CD4-positive, alpha-beta memory T cell (primary cell): ENCODE data around the gene TMEM267. TPM values are rescaled to one million over a fixed set of nuclear protein-coding genes. Genes with fewer than 3 reads are reported as not detected.
"Not testable (repeated sequence)": the region's sequence is repeated elsewhere in the genome, so short reads cannot be mapped to it uniquely, and the experiment has no call there.

ENCODE experiments used
- CTCF ChIA-PET: fragments of 350-600 bp; sonication (Branson Sonifier 250); formaldehyde crosslinking; loops from one replicate; lab custom pipeline; 2021; ENCODE audit warnings: inconsistent platforms; ENCODE audit not compliant: partially characterized antibody; lab: Charles Lee
- POLR2A ChIA-PET: fragments of 350-600 bp; sonication (Branson Sonifier 250); formaldehyde crosslinking; loops from one replicate; lab custom pipeline; 2021; ENCODE audit not compliant: partially characterized antibody; lab: Charles Lee
- DNase-seq, 5 donors: peaks; one replicate each; pipeline versions ENCODE4 v3.0.0 to v3.0.0-alpha.2; 2020 to 2022; ENCODE audit warnings: mixed read lengths in 1 of 5
- H3K27ac ChIP-seq: one replicate; pipeline ENCODE4 v1.7.0; 2013; ENCODE audit warnings: low read depth, low read length
- H3K27me3 ChIP-seq: 2 replicates; pipeline ENCODE4 v1.7.0; 2013; ENCODE audit warnings: mild to moderate bottlenecking, low read length, moderate library complexity; ENCODE audit not compliant: insufficient read depth
- H3K36me3 ChIP-seq: 2 replicates; pipeline ENCODE4 v1.7.0; 2013; ENCODE audit warnings: mild to moderate bottlenecking, low read length, moderate library complexity; ENCODE audit not compliant: insufficient read depth
- H3K4me1 ChIP-seq: 2 replicates; pipeline ENCODE4 v1.7.0; 2013; ENCODE audit warnings: mild to moderate bottlenecking, low read length, moderate library complexity; ENCODE audit not compliant: insufficient read depth
- H3K4me3 ChIP-seq, 2 donors: one replicate each; pipeline ENCODE4 v1.7.0; 2013; ENCODE audit warnings: low read length in 2 of 2, mild to moderate bottlenecking in 1 of 2
- H3K9me3 ChIP-seq, 2 donors: one replicate each; pipeline ENCODE4 v1.7.0; 2013; ENCODE audit warnings: low read length in 2 of 2, control low read depth in 1 of 2; ENCODE audit not compliant: control insufficient read depth in 1 of 2
- H3K27ac Mint-ChIP-seq, 7 donors: one replicate each; pipeline ENCODE4 v1.8.0; 2020 to 2021; ENCODE audit warnings: mixed read lengths in 7 of 7, mild to moderate bottlenecking in 6 of 7, inconsistent platforms in 3 of 7, moderate library complexity in 3 of 7
- H3K27me3 Mint-ChIP-seq, 2 donors: one replicate each; pipeline ENCODE4 v1.8.0; 2020 to 2021; ENCODE audit warnings: mixed read lengths in 2 of 2
- H3K36me3 Mint-ChIP-seq, 2 donors: one replicate each; pipeline ENCODE4 v1.8.0; 2020 to 2021; ENCODE audit warnings: mixed read lengths in 2 of 2, inconsistent platforms in 1 of 2, mild to moderate bottlenecking in 1 of 2
- H3K4me1 Mint-ChIP-seq, 4 donors: one replicate each; pipeline ENCODE4 v1.8.0; 2020 to 2021; ENCODE audit warnings: mixed read lengths in 4 of 4, mild to moderate bottlenecking in 1 of 4
- H3K4me3 Mint-ChIP-seq, 8 donors: one replicate each; pipeline ENCODE4 v1.8.0; 2020 to 2021; ENCODE audit warnings: mixed read lengths in 8 of 8, mild to moderate bottlenecking in 7 of 8, moderate library complexity in 6 of 8, inconsistent platforms in 3 of 8
- H3K9me3 Mint-ChIP-seq, 8 donors: one replicate each; pipeline ENCODE4 v1.8.0; 2020 to 2021; ENCODE audit warnings: mixed read lengths in 8 of 8, mild to moderate bottlenecking in 5 of 8, inconsistent platforms in 3 of 8, moderate library complexity in 1 of 8
- intact Hi-C: fragments of 100-400 bp; cut with micrococcal nuclease; formaldehyde crosslinking; loops from one replicate; pipeline ENCODE4 v1.15.1; 2023
- polyA plus RNA-seq, 2 donors: library from polyadenylated mRNA; unstranded; fragments of 300-500 nt; fragmentation: Illumina TruSeq; gene quantifications; one replicate each; pipeline ENCODE4 v1.2.3, GENCODE V29; 2021
- total RNA-seq, 2 experiments: library from RNA; stranded (reverse); gene quantifications; one replicate each; pipeline ENCODE4 v1.2.3, GENCODE V29; 2021

TMEM267 gene
- total and polyA plus RNA-seq, 4 experiments from 2014 or later: 16.6 to 39.1 (median 22.1) TPM

GRCh38 chr5:43411495-43411894 lies 72.2 kb downstream of the TMEM267 start:
- H3K27me3 Mint-ChIP-seq: no peaks in the 10 kb centered on the region
- no peaks in the 10 kb centered on the region for H3K36me3 Mint-ChIP-seq
- no peak overlapping the region for H3K4me3 Mint-ChIP-seq
- H3K4me1 ChIP-seq: no peaks in the 10 kb centered on the region
- DNase-seq: no peak
- no peaks in the 10 kb centered on the region for H3K27me3 ChIP-seq
- no peak overlapping the region for H3K27ac Mint-ChIP-seq
- intact Hi-C loops: no loop called here
- H3K4me3 ChIP-seq: no peak overlapping the region
- ChIA-PET CTCF (no interaction called here), POLR2A (no interaction called here)
- no peaks in the 10 kb centered on the region for H3K9me3 ChIP-seq
- no peaks in the 10 kb centered on the region for H3K36me3 ChIP-seq
- no peak overlapping the region for H3K27ac ChIP-seq
- H3K4me1 Mint-ChIP-seq: no peaks in the 10 kb centered on the region
- H3K9me3 Mint-ChIP-seq: peaks cover 0 to 14% (median 9%) of the 10 kb centered on the region in 8 donors

GRCh38 chr5:43410414-43410813 lies 73.3 kb downstream of the TMEM267 start:
- ChIA-PET CTCF (interaction anchor here (0.7 kb wide), 1 partner anchor 74 kb away, joined by 3 read pairs; no protein-coding TSS in a partner anchor), POLR2A (no interaction called here)
- Mint-ChIP-seq H3K4me1 (no peaks in the 10 kb centered on the region), H3K9me3 (peaks cover 0 to 17% (median 12%) of the 10 kb centered on the region in 8 donors), H3K36me3 (no peaks in the 10 kb centered on the region), H3K4me3 (no peak overlapping the region), H3K27me3 (no peaks in the 10 kb centered on the region), H3K27ac (peak overlapping the region in 1 of 7 donors; percentile 12)
- Histone ChIP-seq H3K36me3 (no peaks in the 10 kb centered on the region), H3K27ac (no peak overlapping the region), H3K27me3 (no peaks in the 10 kb centered on the region), H3K4me1 (no peaks in the 10 kb centered on the region), H3K9me3 (no peaks in the 10 kb centered on the region), H3K4me3 (no peak overlapping the region)
- no peak for DNase-seq
- intact Hi-C loops: no loop called here

- H3K27ac ChIP-seq: no peak overlapping the region
- H3K4me1 Mint-ChIP-seq: no peaks in the 10 kb centered on the region
- peaks cover 0 to 23% (median 18%) of the 10 kb centered on the region in 8 donors for H3K9me3 Mint-ChIP-seq
- H3K27ac Mint-ChIP-seq: peak overlapping the region in 1 of 7 donors; percentile 12
- no peaks in the 10 kb centered on the region for H3K36me3 Mint-ChIP-seq
- H3K27me3 Mint-ChIP-seq: no peaks in the 10 kb centered on the region
- no peak overlapping the region for H3K4me3 ChIP-seq
- H3K4me3 Mint-ChIP-seq: no peak overlapping the region
- CTCF ChIA-PET: no interaction called here
- DNase-seq: no peak
- POLR2A ChIA-PET: no interaction called here
- H3K36me3 ChIP-seq: no peaks in the 10 kb centered on the region
- H3K4me1 ChIP-seq: no peaks in the 10 kb centered on the region
- intact Hi-C loops: no loop called here
- H3K9me3 ChIP-seq: no peaks in the 10 kb centered on the region
- no peaks in the 10 kb centered on the region for H3K27me3 ChIP-seq
Observed at GRCh38 chr5:43409809-43410271, 73.8 kb downstream of the TMEM267 start.

GRCh38 chr5:43402524-43403066 lies 81.1 kb downstream of the TMEM267 start:
- H3K27ac ChIP-seq, H3K4me3 ChIP-seq, POLR2A ChIA-PET, H3K4me3 Mint-ChIP-seq, H3K27ac Mint-ChIP-seq, H3K27me3 ChIP-seq, intact Hi-C loops, H3K36me3 ChIP-seq, H3K36me3 Mint-ChIP-seq, DNase-seq, H3K4me1 ChIP-seq, H3K4me1 Mint-ChIP-seq, H3K9me3 ChIP-seq, CTCF ChIA-PET, H3K27me3 Mint-ChIP-seq: not testable (repeated sequence)
- peaks cover 0 to 33% (median 23%) of the 10 kb centered on the region in 8 donors for H3K9me3 Mint-ChIP-seq

- Mint-ChIP-seq H3K27me3 (no peaks in the 10 kb centered on the region), H3K4me1 (peaks cover 4 to 8% (median 8%) of the 10 kb centered on the region in 4 donors), H3K9me3 (peaks cover 0 to 26% (median 20%) of the 10 kb centered on the region in 8 donors), H3K4me3 (no peak overlapping the region), H3K27ac (no peak overlapping the region), H3K36me3 (peaks cover 0 to under 1% of the 10 kb centered on the region in 2 donors)
- Histone ChIP-seq H3K9me3 (no peaks in the 10 kb centered on the region), H3K4me3 (no peak overlapping the region), H3K27ac (no peak overlapping the region), H3K4me1 (peaks cover 8% of the 10 kb centered on the region), H3K36me3 (no peaks in the 10 kb centered on the region), H3K27me3 (no peaks in the 10 kb centered on the region)
- DNase-seq: no peak
- intact Hi-C loops: no loop called here
- ChIA-PET CTCF (no interaction called here), POLR2A (interaction anchor here (1.0 kb wide), 1 partner anchor 82 kb away, joined by 4 read pairs; the partner anchor contains the start of gene TMEM267)
Observed at GRCh38 chr5:43401827-43402226, 81.8 kb downstream of the TMEM267 start.

GRCh38 chr5:43400082-43400481 lies 83.6 kb downstream of the TMEM267 start:
- POLR2A ChIA-PET: no interaction called here
- Histone ChIP-seq H3K4me3 (no peak overlapping the region), H3K36me3 (no peaks in the 10 kb centered on the region), H3K27me3 (no peaks in the 10 kb centered on the region), H3K4me1 (peaks cover 15% of the 10 kb centered on the region), H3K27ac (no peak overlapping the region), H3K9me3 (no peaks in the 10 kb centered on the region)
- Mint-ChIP-seq H3K27me3 (no peaks in the 10 kb centered on the region), H3K4me1 (peaks cover 6 to 25% (median 17%) of the 10 kb centered on the region in 4 donors), H3K9me3 (peaks cover 0 to 16% (median 10%) of the 10 kb centered on the region in 8 donors), H3K4me3 (no peak overlapping the region), H3K36me3 (peaks cover 0 to 5% of the 10 kb centered on the region in 2 donors), H3K27ac (no peak overlapping the region)
- intact Hi-C loops: no loop called here
- CTCF ChIA-PET: interaction anchor here (2.9 kb wide), 1 partner anchor 11 kb away, joined by 12 read pairs; no protein-coding TSS in a partner anchor
- DNase-seq: no peak

- POLR2A ChIA-PET: interaction anchor here (0.7 to 4.1 kb wide), 10 partner anchors 84 to 447 kb away, joined by 3 to 70 read pairs (median 6); partner anchors contain the start of genes C5orf34, HMGCS1, NNT and TMEM267
- Histone ChIP-seq H3K27me3 (no peaks in the 10 kb centered on the region), H3K9me3 (no peaks in the 10 kb centered on the region), H3K4me1 (peaks cover 15% of the 10 kb centered on the region), H3K27ac (peak overlapping the region; percentile 58), H3K4me3 (peak overlapping the region; percentile 94 to 95), H3K36me3 (no peaks in the 10 kb centered on the region)
- Mint-ChIP-seq H3K27ac (peak overlapping the region; percentile 84 to 99 (median 96)), H3K4me1 (peaks cover 9 to 44% (median 21%) of the 10 kb centered on the region in 4 donors), H3K27me3 (no peaks in the 10 kb centered on the region), H3K36me3 (peaks cover 0 to 5% of the 10 kb centered on the region in 2 donors), H3K4me3 (peak overlapping the region; percentile 92 to 100 (median 98)), H3K9me3 (no peaks in the 10 kb centered on the region)
- intact Hi-C loops: loop anchor here (1.0 to 5.0 kb wide), 4 partner anchors 84 to 1540 kb away; partner anchors contain the start of genes HMGCS1 and ZNF131
- peak; percentile 61 to 66 (median 64) for DNase-seq
- CTCF ChIA-PET: interaction anchor here (1.0 to 3.6 kb wide), 4 partner anchors 87 to 488 kb away, joined by 3 to 17 read pairs (median 4); partner anchors contain the start of gene TMEM267
Observed at GRCh38 chr5:43396762-43397304, 86.8 kb downstream of the TMEM267 start.
